Fibroblast of skin of scalp (primary cell): ENCODE measurements around the gene IKZF3.
"Not testable (repeated sequence)": the region's sequence is repeated elsewhere in the genome, so short reads cannot be mapped to it uniquely, and the experiment has no call there.

Experiments
- DNase-seq: peaks from one replicate; pipeline ENCODE4 v3.0.0-alpha.2; 2013

IKZF3 gene

GRCh38 chr17:39855911-39856649, 8.0 kb downstream of the IKZF3 start:
- DNase-seq: not testable (repeated sequence)

- DNase-seq: no peak
Measured at GRCh38 chr17:39854909-39855308, 9.2 kb downstream of the IKZF3 start.

- DNase-seq: no peak
Measured at GRCh38 chr17:39852239-39852638, 11.9 kb downstream of the IKZF3 start.

GRCh38 chr17:39850186-39850585, 13.9 kb downstream of the IKZF3 start:
- not testable (repeated sequence) for DNase-seq

GRCh38 chr17:39848600-39848999, 15.5 kb downstream of the IKZF3 start:
- DNase-seq: no peak

- no peak for DNase-seq
Measured at GRCh38 chr17:39846205-39846604, 17.9 kb downstream of the IKZF3 start.

- no peak for DNase-seq
Measured at GRCh38 chr17:39845052-39845846, 18.9 kb downstream of the IKZF3 start.

GRCh38 chr17:39841134-39841683, 22.9 kb downstream of the IKZF3 start:
- no peak for DNase-seq

GRCh38 chr17:39838784-39839183, 25.3 kb downstream of the IKZF3 start:
- DNase-seq: no peak

GRCh38 chr17:39838057-39838456, 26.1 kb downstream of the IKZF3 start:
- DNase-seq: no peak

GRCh38 chr17:39836117-39836516, 28.0 kb downstream of the IKZF3 start:
- no peak for DNase-seq

GRCh38 chr17:39835038-39835786, 28.9 kb downstream of the IKZF3 start:
- DNase-seq: no peak

- no peak for DNase-seq
Measured at GRCh38 chr17:39834017-39834416, 30.1 kb downstream of the IKZF3 start.

GRCh38 chr17:39831588-39831987, 32.5 kb downstream of the IKZF3 start:
- no peak for DNase-seq

GRCh38 chr17:39828443-39828842, 35.7 kb downstream of the IKZF3 start:
- no peak for DNase-seq

GRCh38 chr17:39826334-39826733, 37.8 kb downstream of the IKZF3 start:
- DNase-seq: no peak

GRCh38 chr17:39823407-39824054, 40.6 kb downstream of the IKZF3 start:
- no peak for DNase-seq

GRCh38 chr17:39822051-39822451, 42.1 kb downstream of the IKZF3 start:
- no peak for DNase-seq

- DNase-seq: no peak
Measured at GRCh38 chr17:39820987-39821386, 43.1 kb downstream of the IKZF3 start.

- no peak for DNase-seq
Measured at GRCh38 chr17:39820541-39820940, 43.6 kb downstream of the IKZF3 start.

GRCh38 chr17:39818358-39819000, 45.6 kb downstream of the IKZF3 start:
- DNase-seq: no peak

- no peak for DNase-seq
Measured at GRCh38 chr17:39816272-39816671, 47.8 kb downstream of the IKZF3 start.
